Progenitor cell of endocrine pancreas (in vitro differentiated cells): ENCODE data around the gene ADK. TPM values are rescaled to one million over a fixed set of nuclear protein-coding genes. Genes with fewer than 3 reads are reported as not detected.

ENCODE experiments used
- DNase-seq: peaks from one replicate; pipeline ENCODE4 v3.0.0; 2021; ENCODE audit warnings: low spot score; ENCODE audit not compliant: unreplicated experiment
- H3K27ac Mint-ChIP-seq: 2 replicates; pipeline ENCODE4 v1.8.0; 2021; ENCODE audit warnings: mild to moderate bottlenecking, moderate library complexity, mixed read lengths
- H3K27me3 Mint-ChIP-seq: 2 replicates; pipeline ENCODE4 v1.8.0; 2021; ENCODE audit warnings: mixed read lengths
- H3K36me3 Mint-ChIP-seq: 2 replicates; pipeline ENCODE4 v1.8.0; 2022; ENCODE audit warnings: mixed read lengths; ENCODE audit not compliant: insufficient read depth
- H3K4me1 Mint-ChIP-seq: 2 replicates; pipeline ENCODE4 v1.8.0; 2021; ENCODE audit warnings: low read depth, mixed read lengths
- H3K4me3 Mint-ChIP-seq: 2 replicates; pipeline ENCODE4 v1.8.0; 2021; ENCODE audit warnings: low read depth, mild to moderate bottlenecking, moderate library complexity, mixed read lengths
- H3K9me3 Mint-ChIP-seq: 2 replicates; pipeline ENCODE4 v1.8.0; 2021; ENCODE audit warnings: low read depth, mixed read lengths
- CTCF ChIP-seq: fragments of 200-600 bp; sonication (generic); IDR thresholded peaks from one replicate; pipeline ENCODE4 v1.5.0; 2021; ENCODE audit warnings: antibody characterized with exemption, mild to moderate bottlenecking; ENCODE audit not compliant: unreplicated experiment
- total RNA-seq: library from RNA; stranded (reverse); gene quantifications from 2 replicates; pipeline ENCODE4 v1.2.1, GENCODE V29; 2021

The ADK gene
- total RNA-seq, 1 donor from 2014 or later: 20.7 TPM

DNA sequence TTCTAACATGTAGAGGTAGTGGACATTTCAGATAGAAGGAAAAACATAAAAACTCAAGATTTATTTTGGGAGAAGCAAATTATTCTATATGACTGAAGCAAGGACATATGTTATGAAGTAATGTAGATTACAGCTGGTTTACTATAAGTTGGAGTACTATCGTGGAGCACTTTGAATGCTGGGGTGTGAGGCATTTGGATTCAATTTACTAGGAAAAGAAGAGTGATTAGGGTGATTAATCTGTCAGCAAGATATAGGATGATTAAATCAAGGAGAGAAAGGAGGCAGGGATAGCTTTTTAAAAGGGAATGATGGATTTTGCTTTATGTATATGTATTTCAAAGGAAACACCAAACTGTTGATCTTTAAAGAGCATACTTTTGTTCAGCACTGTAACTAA lies 356.9 kb downstream of the ADK start:
- Mint-ChIP-seq H3K36me3 (peaks cover 12% of the 10 kb centered on the region), H3K27ac (no peak overlapping the region), H3K4me1 (peaks cover 4% of the 10 kb centered on the region), H3K27me3 (no peaks in the 10 kb centered on the region), H3K9me3 (peaks cover 30% of the 10 kb centered on the region), H3K4me3 (no peak overlapping the region)
- no peak for DNase-seq
- no peak for TF ChIP-seq CTCF

DNA sequence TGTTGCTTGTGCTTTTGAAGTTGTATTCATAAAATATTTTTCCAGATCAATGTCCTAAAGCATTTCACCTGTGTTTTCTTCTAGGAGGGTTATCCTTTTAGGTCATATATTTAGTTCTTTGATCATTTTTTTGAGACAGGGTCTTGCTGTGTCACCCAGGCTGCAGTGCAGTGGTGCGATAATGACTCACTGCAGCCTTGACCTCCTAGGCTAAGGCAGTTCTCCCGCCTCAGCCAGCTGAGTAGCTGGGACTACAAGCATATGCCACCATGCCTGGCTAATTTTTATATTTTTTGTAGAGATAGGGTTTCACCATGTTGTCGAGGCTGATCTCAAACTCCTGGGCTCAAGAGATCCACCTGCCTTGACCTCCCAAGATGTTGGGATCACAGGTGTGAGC lies 359.6 kb downstream of the ADK start:
- H3K27ac Mint-ChIP-seq: no peak overlapping the region
- H3K9me3 Mint-ChIP-seq: peaks cover 44% of the 10 kb centered on the region
- TF ChIP-seq CTCF: no peak
- peaks cover 25% of the 10 kb centered on the region for H3K36me3 Mint-ChIP-seq
- no peaks in the 10 kb centered on the region for H3K27me3 Mint-ChIP-seq
- no peak overlapping the region for H3K4me3 Mint-ChIP-seq
- no peak for DNase-seq
- H3K4me1 Mint-ChIP-seq: no peaks in the 10 kb centered on the region

GRCh38 chr10:74511051-74511450 lies 360.0 kb downstream of the ADK start:
- Mint-ChIP-seq H3K9me3 (peaks cover 42% of the 10 kb centered on the region), H3K4me1 (no peaks in the 10 kb centered on the region), H3K27me3 (no peaks in the 10 kb centered on the region), H3K27ac (no peak overlapping the region), H3K36me3 (peaks cover 25% of the 10 kb centered on the region), H3K4me3 (no peak overlapping the region)
- no peak for TF ChIP-seq CTCF
- no peak for DNase-seq

- DNase-seq: no peak
- H3K4me3 Mint-ChIP-seq: no peak overlapping the region
- H3K9me3 Mint-ChIP-seq: peaks cover 43% of the 10 kb centered on the region
- H3K4me1 Mint-ChIP-seq: no peaks in the 10 kb centered on the region
- TF ChIP-seq CTCF: no peak
- H3K36me3 Mint-ChIP-seq: peaks cover 25% of the 10 kb centered on the region
- no peak overlapping the region for H3K27ac Mint-ChIP-seq
- no peaks in the 10 kb centered on the region for H3K27me3 Mint-ChIP-seq
These were observed 363.3 kb downstream of the ADK start for GRCh38 chr10:74514322-74514721.

DNA sequence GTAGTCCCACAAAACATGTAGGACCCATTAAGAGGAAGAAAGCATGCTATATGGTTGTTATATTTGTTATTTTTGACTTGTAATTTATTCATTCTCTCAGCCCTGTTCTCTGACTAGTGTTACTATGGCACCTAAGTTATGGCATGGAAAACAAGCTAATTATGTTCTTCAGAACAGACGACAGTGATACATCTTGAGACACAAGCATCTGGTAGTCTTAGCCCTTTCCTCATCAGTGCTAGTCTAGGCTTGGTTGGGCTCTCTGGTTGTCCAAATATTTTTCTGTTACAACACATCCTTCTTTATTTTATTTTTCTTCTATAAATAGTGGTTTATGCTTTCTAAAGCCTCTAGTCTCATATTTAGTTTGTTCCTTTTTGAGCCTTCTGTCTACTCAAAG lies 367.0 kb downstream of the ADK start:
- H3K27ac Mint-ChIP-seq: no peak overlapping the region
- H3K36me3 Mint-ChIP-seq: peaks cover 17% of the 10 kb centered on the region
- no peak for TF ChIP-seq CTCF

More for the DNA sequence above, 367.0 kb downstream of the ADK start:
- no peak overlapping the region for H3K4me3 Mint-ChIP-seq
- no peaks in the 10 kb centered on the region for H3K27me3 Mint-ChIP-seq
- no peaks in the 10 kb centered on the region for H3K4me1 Mint-ChIP-seq
- DNase-seq: no peak
- H3K9me3 Mint-ChIP-seq: peaks cover 21% of the 10 kb centered on the region
